Stimulated activated CD4-positive, alpha-beta T cell treated with anti-CD3 and anti-CD28 coated beads, Interleukin-4, amount 100 ng/mL, for 48 hours (primary cell): ENCODE measurements around the gene UNC5A.
"Not testable (repeated sequence)": the region's sequence is repeated elsewhere in the genome, so short reads cannot be mapped to it uniquely, and the experiment has no call there.

Experiments used
- DNase-seq, 2 donors: peaks; one replicate each; pipeline ENCODE4 v3.0.0-alpha.2; 2020; ENCODE audit warnings: low read depth in 2 of 2

The UNC5A gene

DNA sequence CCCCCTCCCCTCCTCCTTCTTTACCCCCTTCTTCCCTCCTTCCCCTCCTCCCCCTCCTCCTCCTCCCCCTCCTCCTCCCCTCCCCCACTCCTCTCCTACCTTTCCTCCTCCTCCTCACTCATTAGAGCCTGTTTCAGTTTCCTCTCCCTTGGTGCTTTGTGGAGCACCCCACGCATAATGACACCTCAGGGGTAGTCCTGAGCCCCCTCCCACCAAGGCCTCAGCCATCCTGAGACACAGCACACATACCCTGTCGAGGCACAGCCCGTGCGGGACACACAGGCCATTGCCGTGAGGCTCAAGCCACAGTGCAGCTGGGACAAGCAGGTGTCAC, 53.4 kb downstream of the UNC5A start:
- DNase-seq = no peak

DNA sequence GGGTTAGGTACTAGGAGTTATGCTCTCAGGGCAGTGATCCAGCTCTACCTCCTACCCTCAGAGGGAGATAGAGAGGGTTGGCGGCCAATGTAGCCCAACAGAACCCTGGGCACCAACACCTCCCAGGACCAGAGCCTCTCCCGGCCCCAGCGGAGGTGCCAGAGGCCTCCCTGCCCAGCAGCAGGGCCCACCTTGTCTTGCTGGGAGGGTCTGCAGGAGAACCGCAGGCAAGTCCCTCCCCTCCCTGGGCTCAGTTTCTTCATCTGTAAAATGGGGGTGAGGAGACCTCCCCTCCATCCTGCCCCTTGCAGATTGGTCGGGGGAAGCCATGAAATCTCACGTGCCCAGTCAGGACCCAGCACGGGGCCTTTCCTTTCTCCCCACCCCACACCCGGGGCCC, 54.4 kb downstream of the UNC5A start:
- DNase-seq = no peak

DNA sequence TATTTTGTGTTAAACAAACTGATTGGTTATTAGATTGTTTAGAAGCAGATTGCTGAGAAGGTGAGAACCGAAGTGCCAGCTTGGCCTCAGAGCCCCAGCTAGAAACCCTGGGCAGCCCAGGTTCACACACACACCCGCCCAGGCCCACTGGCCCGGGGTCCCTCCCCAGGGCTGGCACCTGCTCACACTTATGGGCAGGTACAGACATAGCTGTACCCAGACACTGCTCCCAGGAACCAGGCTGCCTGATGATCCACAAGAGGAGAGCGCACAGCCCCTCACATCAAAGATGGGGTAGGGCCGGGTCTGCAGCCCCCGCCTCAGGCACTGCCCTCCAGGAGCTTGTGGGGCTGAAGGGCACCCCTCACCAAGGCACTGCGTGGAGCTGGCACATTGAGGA, 55.6 kb downstream of the UNC5A start:
- DNase-seq = no peak

DNA sequence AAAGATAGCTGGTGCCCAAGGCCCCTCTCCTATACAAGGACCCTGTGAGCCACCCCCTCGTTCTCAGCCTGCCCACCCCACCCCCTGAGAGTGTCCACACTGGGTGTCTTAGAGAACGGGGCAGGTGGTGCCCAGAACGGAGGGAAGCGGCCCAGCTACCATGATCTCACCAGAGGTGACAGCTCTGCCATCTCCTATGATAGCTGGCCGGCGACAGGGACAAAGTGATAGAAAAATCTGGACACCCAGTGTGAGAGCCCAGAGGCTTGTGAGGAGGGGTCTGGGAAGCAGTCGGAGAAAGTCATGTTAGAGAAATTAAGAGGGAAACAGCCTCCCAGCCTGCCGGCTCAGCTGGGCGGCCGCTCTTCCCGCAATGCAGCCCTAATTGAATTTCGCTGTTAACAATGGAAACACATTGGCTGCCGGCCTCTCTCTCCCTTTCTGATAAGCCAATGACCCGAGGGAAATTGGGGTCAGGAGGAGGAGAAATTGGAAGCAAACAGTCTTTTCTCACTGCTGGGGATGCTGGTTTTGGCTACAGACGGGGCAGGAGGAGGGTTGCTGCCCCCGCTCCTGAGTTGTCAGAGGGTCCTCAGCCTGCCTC, 56.5 kb downstream of the UNC5A start:
- no peak for DNase-seq

- no peak for DNase-seq
Observed at GRCh38 chr5:176868126-176868525, 57.8 kb downstream of the UNC5A start.

DNA sequence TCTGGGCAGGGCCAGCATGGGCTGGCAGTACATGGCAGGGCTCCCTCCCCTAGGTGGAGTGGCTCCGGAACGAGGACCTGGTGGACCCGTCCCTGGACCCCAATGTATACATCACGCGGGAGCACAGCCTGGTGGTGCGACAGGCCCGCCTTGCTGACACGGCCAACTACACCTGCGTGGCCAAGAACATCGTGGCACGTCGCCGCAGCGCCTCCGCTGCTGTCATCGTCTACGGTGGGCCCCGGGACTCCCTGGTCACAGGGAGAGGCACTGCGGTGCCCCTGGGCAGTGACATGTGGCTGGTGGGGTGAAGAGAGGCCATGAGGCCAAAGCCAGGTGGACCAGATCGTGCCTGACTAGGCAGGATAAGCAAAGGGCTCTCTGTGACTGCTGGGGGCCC, 58.4 kb downstream of the UNC5A start:
- no peak for DNase-seq

GRCh38 chr5:176869501-176870109, 59.2 kb downstream of the UNC5A start:
- no peak for DNase-seq

- no peak for DNase-seq
Observed at GRCh38 chr5:176870110-176870591, 59.8 kb downstream of the UNC5A start.

- not testable (repeated sequence) for DNase-seq
Observed at GRCh38 chr5:176870644-176871043, 60.3 kb downstream of the UNC5A start.

- not testable (repeated sequence) for DNase-seq
Observed at GRCh38 chr5:176872586-176872985, 62.2 kb downstream of the UNC5A start.

- DNase-seq = not testable (repeated sequence)
Observed at GRCh38 chr5:176873011-176873410, 62.7 kb downstream of the UNC5A start.

DNA sequence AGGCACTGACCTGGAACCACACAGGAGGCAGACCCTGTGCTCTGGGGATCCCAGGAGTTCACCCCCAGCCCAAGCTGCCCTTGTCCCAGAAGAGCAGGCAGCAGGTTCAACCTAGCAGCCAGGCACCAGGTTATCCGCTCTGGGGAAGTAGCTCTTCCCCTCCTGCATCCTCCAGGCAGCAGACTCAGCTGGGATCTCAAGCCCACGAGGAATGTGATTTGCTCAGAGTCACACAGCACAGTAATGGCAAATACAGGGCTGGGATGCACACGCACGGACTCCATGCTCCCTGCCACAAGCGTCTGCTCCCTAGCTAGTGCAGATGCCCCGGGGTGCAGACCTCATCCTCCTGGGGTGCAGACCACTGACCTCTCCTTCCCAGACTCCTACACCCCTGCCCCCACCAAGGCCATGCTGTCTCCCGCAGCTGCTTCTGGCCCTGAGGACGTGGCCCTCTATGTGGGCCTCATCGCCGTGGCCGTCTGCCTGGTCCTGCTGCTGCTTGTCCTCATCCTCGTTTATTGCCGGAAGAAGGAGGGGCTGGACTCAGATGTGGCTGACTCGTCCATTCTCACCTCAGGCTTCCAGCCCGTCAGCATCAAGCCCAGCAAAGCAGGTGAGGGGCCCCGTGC, 63.3 kb downstream of the UNC5A start:
- DNase-seq = no peak

DNA sequence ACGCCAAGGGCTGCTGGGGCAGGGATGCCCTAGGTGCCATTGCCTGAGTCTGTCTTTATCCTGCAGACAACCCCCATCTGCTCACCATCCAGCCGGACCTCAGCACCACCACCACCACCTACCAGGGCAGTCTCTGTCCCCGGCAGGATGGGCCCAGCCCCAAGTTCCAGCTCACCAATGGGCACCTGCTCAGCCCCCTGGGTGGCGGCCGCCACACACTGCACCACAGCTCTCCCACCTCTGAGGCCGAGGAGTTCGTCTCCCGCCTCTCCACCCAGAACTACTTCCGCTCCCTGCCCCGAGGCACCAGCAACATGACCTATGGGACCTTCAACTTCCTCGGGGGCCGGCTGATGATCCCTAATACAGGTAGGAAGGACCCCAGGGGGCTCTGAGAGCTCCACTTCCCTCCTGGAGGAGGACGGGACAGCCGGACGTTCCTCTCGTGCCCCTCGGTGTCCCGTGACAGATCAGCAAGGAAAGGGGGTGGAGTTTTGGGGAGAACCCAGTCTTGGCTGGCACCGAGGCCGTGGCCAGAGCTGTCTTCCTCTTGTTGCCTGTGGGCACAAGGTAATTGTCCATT, 63.9 kb downstream of the UNC5A start:
- no peak for DNase-seq

GRCh38 chr5:176875014-176875550, 64.7 kb downstream of the UNC5A start:
- no peak for DNase-seq

DNA sequence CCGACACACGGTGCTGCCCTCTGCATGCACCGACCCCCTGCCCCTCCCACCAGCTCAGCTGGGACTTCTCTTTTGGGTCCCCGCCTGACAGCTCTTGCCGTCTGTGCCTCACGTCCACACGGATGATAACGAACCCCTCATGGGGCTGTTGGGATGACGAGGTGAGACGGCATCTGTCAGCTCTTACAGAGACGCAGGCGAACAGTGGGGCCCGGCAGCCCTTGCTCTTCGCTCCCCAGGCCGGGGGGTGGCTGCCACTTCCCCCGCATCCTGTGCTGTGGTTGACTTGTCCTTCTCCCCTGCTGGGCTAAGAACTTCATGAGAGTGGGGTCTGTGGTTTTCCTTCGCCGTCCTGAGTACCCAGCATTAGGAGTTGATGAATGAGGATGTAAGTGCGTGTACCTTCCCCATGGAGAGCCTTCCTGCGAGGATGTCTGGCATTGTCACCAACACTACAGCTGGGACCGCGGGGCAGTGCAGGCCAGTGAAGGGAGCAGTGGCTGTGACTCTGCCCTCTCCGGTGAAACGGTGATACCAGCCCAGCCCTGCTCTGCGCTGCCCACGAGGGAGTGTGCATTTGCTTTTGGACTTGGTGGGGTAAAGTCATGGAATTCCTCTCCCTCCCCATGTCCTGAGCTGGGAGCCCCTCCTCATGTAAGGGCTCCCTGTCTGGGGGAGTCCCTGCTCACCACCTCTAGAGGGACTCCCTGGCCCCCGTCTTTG, 65.6 kb downstream of the UNC5A start:
- DNase-seq = no peak

DNA sequence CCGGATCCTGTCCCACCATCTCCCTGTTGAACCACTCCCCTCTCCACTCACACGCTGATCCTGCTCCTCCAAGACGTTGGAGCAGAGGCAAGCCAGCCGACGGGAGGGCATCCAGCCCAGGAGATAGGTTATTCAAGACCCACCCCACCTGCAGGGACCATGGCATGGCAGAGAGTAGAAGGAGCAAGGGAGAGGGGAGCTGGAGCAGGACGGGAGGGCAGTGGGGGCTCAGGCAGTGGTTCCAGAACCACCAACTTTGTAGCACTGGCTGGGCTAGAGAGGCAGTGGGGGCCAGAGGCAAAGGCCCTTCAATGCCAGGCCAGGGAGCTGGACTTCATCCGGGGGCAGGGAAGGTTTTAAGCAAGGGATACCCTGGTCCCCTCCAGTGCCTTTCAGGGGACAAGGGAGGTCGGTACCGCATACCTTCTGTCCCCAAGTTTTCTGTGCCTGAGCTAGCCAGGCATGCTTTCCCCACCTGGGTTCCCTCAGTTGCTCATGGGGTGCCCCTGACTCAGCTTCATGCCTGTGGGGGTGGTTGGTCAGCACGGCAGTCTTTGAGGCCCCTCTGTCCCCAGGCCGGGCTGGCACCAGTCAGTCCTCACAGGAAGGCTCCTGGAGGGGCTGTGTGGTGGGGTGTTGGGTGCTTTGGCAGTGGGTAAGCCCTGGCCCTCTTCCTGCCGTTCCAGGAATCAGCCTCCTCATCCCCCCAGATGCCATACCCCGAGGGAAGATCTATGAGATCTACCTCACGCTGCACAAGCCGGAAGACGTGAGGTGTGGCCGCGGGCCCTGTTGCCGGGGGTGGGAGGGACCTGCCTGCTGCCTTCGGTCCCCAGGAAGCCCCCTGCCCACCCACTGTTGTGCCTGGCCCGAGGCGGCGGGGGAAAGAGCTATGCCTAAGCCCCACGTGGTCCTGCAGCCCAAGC, 66.4 kb downstream of the UNC5A start:
- no peak for DNase-seq

- no peak for DNase-seq
Observed at GRCh38 chr5:176877793-176878331, 67.5 kb downstream of the UNC5A start.

DNA sequence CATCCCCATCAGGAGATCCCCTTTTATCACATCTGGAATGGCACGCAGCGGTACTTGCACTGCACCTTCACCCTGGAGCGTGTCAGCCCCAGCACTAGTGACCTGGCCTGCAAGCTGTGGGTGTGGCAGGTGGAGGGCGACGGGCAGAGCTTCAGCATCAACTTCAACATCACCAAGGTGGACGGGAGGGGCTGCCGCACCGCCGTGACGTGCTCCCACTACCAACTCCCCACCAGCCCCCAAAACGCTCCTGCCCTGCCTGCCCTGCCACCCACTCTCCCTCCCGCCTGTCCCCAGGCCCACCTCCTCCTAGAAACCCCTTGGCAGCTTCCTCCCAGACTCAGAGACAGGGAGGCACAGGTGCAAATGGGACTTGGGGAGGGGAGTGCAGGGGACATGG, 68.1 kb downstream of the UNC5A start:
- DNase-seq = no peak

DNA sequence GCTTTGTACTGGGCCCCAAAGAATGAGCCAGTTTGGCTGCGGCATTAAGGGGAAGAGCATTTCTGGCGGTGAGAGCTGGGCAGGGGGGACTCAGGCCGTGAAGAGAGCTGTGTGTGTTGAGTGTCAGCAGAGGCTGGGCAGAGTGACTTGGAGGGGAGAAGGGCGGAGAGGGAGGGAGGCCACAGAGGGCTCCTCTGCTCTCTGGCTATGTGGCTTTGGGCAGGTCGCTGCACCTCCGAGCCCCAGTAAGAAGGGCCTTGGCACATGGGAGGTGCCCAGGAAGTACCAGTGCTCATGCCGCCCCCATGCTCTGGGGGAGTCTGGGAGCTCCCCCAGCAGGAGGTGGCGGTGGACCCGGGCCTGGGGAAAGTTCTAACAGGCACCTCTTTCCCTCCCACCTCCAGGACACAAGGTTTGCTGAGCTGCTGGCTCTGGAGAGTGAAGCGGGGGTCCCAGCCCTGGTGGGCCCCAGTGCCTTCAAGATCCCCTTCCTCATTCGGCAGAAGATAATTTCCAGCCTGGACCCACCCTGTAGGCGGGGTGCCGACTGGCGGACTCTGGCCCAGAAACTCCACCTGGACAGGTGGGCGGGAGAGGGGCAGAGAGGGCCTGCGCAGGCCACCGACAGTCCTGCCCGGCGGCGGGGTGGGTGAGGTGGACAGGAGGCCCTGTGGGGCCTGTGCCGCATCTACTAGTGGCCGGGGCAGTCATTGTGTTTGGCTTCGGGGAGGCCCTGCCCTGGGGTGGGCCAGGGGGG, 68.7 kb downstream of the UNC5A start:
- no peak for DNase-seq
